ENCODE results near the gene ZNF385A. TPM values are rescaled to one million over a fixed set of nuclear protein-coding genes. Genes with fewer than 3 reads are reported as not detected.
A peak's percentile ranks its signal among the peaks of the same experiment; 100 is the strongest.

Gene ZNF385A, protein sequence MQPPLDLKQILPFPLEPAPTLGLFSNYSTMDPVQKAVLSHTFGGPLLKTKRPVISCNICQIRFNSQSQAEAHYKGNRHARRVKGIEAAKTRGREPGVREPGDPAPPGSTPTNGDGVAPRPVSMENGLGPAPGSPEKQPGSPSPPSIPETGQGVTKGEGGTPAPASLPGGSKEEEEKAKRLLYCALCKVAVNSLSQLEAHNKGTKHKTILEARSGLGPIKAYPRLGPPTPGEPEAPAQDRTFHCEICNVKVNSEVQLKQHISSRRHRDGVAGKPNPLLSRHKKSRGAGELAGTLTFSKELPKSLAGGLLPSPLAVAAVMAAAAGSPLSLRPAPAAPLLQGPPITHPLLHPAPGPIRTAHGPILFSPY
- total RNA-seq = 5.6 and 11.6 TPM in 2 replicates

DNA sequence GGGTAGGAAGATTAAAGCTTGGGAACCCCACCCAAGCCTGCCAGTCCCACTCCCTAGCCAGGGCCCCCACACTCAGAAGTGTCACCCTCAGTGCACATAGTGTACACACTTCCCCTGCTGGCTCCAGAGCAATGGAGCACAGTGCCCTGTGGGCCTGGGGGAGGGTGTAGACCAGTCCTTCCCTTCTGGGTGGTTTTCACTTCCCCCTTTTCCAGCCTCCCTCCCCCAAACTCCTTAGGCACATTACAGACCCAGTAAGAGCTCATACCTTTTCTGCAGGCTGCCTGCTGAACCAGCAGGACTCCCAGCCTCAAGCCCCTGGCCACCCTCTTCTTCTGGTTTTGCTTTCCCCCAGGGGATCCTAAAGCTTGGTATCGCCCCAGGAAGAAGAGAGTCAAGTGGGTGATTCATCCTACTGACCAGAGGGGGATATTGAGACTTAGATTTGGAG is at the start of gene ZNF385A:
ZNF385A (minus strand) TSS at position 143 of the 451 bp plus-strand sequence. CDS start 219 bp downstream, outside the sequence.
- TF ChIP-seq, protein P1, sequence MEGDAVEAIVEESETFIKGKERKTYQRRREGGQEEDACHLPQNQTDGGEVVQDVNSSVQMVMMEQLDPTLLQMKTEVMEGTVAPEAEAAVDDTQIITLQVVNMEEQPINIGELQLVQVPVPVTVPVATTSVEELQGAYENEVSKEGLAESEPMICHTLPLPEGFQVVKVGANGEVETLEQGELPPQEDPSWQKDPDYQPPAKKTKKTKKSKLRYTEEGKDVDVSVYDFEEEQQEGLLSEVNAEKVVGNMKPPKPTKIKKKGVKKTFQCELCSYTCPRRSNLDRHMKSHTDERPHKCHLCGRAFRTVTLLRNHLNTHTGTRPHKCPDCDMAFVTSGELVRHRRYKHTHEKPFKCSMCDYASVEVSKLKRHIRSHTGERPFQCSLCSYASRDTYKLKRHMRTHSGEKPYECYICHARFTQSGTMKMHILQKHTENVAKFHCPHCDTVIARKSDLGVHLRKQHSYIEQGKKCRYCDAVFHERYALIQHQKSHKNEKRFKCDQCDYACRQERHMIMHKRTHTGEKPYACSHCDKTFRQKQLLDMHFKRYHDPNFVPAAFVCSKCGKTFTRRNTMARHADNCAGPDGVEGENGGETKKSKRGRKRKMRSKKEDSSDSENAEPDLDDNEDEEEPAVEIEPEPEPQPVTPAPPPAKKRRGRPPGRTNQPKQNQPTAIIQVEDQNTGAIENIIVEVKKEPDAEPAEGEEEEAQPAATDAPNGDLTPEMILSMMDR (IDR thresholded peaks at IDR 0.05; ENCODE audit: insufficient read depth, low read length, poor library complexity, severe bottlenecking) = no peak
- Histone ChIP-seq H3K27me3 (ENCODE audit: control insufficient read depth, insufficient read depth, low read length) (no peaks in the 10 kb centered on the region), H3K36me3 (ENCODE audit: control insufficient read depth, insufficient read depth, low read length) (no peaks in the 10 kb centered on the region), H3K4me3 (ENCODE audit: low read depth, low read length) (no peak within 1 kb of the TSS)
- no peak for DNase-seq (ENCODE audit: low read depth)

DNA sequence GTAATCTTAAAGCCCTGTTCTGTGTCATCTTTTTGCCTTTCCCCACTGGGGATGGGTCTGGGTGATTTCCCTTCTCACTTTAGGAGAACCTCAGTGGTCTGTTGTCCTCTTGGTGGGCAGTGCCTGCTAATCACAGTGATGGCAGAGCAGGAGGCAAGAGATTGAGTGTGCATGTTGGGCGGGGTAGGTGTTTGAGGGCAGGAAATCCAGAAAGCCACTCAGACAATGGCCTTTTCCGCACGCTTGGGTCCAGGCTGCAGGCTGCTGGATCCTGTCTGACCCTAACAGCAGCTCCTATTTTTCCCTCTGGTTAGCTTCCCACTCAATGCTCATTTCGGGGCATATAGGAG is 48.3 kb upstream of the ZNF385A start:
- TF ChIP-seq, protein P1 (IDR thresholded peaks at IDR 0.05; ENCODE audit: insufficient read depth, low read length, poor library complexity, severe bottlenecking) = no peak
- no peak for DNase-seq (ENCODE audit: low read depth)
- H3K4me3 ChIP-seq (ENCODE audit: low read depth, low read length) = no peak overlapping the region
- no peaks in the 10 kb centered on the region for H3K27me3 ChIP-seq (ENCODE audit: control insufficient read depth, insufficient read depth, low read length)
- H3K36me3 ChIP-seq (ENCODE audit: control insufficient read depth, insufficient read depth, low read length) = no peaks in the 10 kb centered on the region

DNA sequence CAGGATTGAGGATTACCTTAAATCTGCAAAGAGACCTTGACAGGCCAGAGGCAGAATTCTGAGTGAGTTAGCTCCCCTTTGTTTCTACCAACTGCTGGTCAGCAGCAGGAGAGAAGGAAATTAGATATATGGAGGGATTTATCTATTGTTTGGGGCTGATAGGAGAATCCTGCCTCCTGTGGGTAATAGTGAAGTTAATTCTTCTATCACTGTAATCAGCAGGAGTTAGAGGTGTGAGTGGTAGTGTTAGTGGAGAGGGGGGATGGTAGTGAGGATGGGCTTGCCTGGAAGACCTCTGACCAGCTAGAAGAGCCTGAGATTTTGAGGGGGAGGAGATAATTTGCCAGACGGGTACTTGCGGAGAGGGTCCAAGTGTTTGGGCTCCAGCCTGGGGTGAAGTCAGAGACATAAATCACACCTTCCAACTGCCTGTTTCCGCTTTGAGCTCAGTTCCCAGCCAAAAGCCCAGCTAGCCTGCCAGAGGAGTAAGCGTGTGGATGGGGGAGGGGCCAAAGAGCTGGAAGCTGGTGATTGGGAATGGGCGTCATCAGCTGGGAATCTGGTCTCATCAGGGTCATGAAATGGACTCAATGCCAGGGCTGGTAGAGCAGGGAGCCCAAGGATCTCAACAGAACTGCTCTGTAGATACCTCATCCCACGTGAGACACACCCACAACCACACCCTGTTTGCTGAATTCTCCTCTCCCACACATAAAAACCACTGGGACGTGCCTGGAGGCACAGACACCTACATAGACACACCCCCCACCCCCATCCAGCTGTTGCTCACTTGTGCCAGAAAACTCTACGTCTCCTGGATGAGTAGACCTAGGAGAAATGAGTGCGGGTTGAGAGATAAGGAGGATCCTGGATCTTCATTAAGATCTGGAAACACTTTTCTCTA is 47.6 kb upstream of the ZNF385A start:
- TF ChIP-seq, protein P1 (IDR thresholded peaks at IDR 0.05; ENCODE audit: insufficient read depth, low read length, poor library complexity, severe bottlenecking) = no peak
- H3K4me3 ChIP-seq (ENCODE audit: low read depth, low read length) = no peak overlapping the region
- no peaks in the 10 kb centered on the region for H3K36me3 ChIP-seq (ENCODE audit: control insufficient read depth, insufficient read depth, low read length)
- DNase-seq (ENCODE audit: low read depth) = peak; percentile 21
- no peaks in the 10 kb centered on the region for H3K27me3 ChIP-seq (ENCODE audit: control insufficient read depth, insufficient read depth, low read length)

DNA sequence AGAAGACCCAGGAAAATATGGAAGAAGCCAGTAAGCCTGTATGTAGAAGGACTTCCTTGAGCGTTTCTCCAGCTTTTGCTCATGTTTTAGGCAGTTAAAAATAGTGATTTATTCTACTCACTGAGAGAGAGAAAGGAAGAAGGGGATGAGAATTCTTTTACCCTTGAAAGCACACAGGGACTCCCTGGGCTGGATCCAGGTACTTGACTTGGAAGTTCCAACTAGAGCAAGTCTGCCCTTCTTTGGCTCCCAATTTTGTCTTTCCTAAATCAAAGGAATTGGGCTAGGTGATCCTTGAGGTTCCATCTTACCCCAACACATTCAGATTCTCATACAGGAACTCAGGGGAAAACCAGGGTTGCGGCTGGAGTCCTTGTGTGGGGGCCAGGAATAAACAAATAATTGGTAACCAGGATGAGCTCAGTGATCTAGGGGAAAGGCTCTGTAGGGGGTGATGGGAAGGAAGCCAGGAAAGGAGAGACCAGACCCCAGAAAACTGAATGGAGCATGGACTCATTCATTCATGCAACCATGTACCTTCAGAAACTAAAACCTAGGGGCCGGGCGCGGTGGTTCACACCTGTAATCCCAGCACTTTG is 46.0 kb upstream of the ZNF385A start:
- TF ChIP-seq, protein P1 (IDR thresholded peaks at IDR 0.05; ENCODE audit: insufficient read depth, low read length, poor library complexity, severe bottlenecking) = no peak
- no peak for DNase-seq (ENCODE audit: low read depth)
- H3K27me3 ChIP-seq (ENCODE audit: control insufficient read depth, insufficient read depth, low read length) = peaks cover 6% of the 10 kb centered on the region
- H3K36me3 ChIP-seq (ENCODE audit: control insufficient read depth, insufficient read depth, low read length) = no peaks in the 10 kb centered on the region
- H3K4me3 ChIP-seq (ENCODE audit: low read depth, low read length) = no peak overlapping the region

DNA sequence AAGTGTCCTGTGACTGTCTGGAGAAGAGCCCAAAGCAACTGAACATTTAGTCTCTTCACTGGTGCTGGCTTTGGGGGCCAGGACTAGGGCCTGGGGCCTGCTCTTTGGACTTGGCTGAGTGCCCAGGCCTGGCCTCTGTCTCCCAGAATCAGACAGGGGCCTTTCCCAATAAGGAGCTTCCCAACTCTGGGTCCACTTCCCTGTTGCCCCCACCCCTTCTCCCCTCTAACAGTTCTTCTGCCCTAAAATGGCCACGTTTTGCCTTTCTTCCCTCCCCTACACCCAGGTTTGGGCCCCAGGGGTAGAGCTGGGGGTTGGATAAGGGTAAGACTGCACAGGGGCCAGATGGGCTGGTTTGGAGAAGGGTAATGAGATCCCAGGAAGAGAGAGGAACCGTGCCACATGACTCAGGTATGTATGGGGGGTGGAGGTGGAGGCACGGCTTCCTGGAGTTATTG is 44.5 kb upstream of the ZNF385A start:
- Histone ChIP-seq H3K36me3 (ENCODE audit: control insufficient read depth, insufficient read depth, low read length) (no peaks in the 10 kb centered on the region), H3K4me3 (ENCODE audit: low read depth, low read length) (no peak overlapping the region), H3K27me3 (ENCODE audit: control insufficient read depth, insufficient read depth, low read length) (peaks cover 6% of the 10 kb centered on the region)
- no peak for DNase-seq (ENCODE audit: low read depth)
- TF ChIP-seq, protein P1 (IDR thresholded peaks at IDR 0.05; ENCODE audit: insufficient read depth, low read length, poor library complexity, severe bottlenecking) = no peak

Measured in kidney epithelial cell (primary cell).